BLaER1 treated with 17β-estradiol and CSF1 and Interleukin-3, amounts not matched to agents 10 nM and 100 nM (cell line): ENCODE measurements around the gene CCL27.
A peak's percentile ranks its signal among the peaks of the same experiment; 100 is the strongest.

Experiments
- H3K27ac ChIP-seq, 11 experiments: shearing (Covaris generic); formaldehyde crosslinking; 2 replicates each; pipeline ENCODE4 v1.8.1; 2022
- H3K27me3 ChIP-seq, 11 experiments: shearing (Covaris generic); formaldehyde crosslinking; 2 replicates each; pipeline ENCODE4 v1.8.1; 2022
- H3K36me3 ChIP-seq, 11 experiments: shearing (Covaris generic); formaldehyde crosslinking; 2 replicates each; pipeline ENCODE4 v1.8.1; 2022
- H3K4me1 ChIP-seq, 10 experiments: shearing (Covaris generic); formaldehyde crosslinking; 2 replicates each; pipeline ENCODE4 v1.8.1; 2022
- H3K4me2 ChIP-seq, 11 experiments: shearing (Covaris generic); formaldehyde crosslinking; 2 replicates each; pipeline ENCODE4 v1.8.1; 2022
- H3K4me3 ChIP-seq, 10 experiments: shearing (Covaris generic); formaldehyde crosslinking; 2 replicates each; pipeline ENCODE4 v1.8.1; 2022
- H3K9ac ChIP-seq, 11 experiments: shearing (Covaris generic); formaldehyde crosslinking; 2 replicates each; pipeline ENCODE4 v1.8.1; 2022
- H3K9me3 ChIP-seq, 11 experiments: shearing (Covaris generic); formaldehyde crosslinking; replicated peaks in 1 of 11; 2 replicates each; pipeline ENCODE4 v1.8.1; 2022
- H4K20me1 ChIP-seq, 11 experiments: shearing (Covaris generic); formaldehyde crosslinking; 2 replicates each; pipeline ENCODE4 v1.8.1; 2022
- Cebpa-rat ChIP-seq, 11 experiments: shearing (Covaris generic); IDR thresholded peaks; 2 replicates each; pipeline ENCODE4 v1.8.1; 2022

The CCL27 gene, protein sequence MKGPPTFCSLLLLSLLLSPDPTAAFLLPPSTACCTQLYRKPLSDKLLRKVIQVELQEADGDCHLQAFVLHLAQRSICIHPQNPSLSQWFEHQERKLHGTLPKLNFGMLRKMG

DNA sequence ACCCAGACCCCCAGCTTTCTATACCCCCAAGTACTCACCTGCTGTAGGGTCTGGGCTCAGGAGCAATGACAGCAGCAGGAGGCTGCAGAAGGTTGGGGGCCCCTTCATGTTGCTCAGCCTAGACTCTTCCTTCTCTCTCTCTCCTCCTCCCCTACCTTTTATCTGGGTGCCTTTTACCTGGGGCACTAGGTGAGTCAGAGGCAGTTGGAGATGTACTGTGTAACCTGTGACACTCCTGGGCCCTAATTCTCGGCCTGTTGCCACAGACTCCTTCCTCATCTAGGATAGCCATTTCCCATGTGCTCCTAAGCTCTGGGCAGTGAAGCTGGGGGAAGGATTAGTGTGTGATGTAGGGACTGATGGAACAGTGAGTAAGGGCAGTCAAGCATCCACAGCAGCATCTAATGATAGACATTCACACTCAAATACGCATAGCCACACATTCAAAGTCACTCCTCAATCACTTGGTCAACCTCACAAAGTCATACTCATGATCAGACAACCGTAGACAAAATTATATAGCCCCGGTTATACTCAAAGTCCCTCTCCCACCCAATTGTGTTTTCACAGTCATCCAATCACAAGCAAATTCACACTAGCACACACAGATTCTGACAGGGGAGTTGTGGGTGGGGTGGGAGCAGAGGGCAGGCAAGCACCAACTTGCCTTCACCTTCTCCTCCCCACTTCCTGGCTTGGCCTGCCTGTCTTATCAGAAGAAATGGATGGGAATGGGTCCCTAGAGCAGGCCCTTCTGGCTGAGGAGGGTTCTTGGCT lies at the start of gene CCL27:
TSS of gene CCL27 (minus strand) at position 132 of the 777 bp plus-strand sequence. CDS start at position 108, 24 bp downstream.
- Histone ChIP-seq H4K20me1 (0 out of 22 replicates have a peak, but pooled peaks cover 0 to 5% (median 0%) of the 10 kb centered on the region in 11 experiments), H3K27me3 (no peaks in the 10 kb centered on the region), H3K9me3 (no peaks in the 10 kb centered on the region), H3K4me3 (no peak within 1 kb of the TSS), H3K4me2 (no peak within 1 kb of the TSS), H3K4me1 (peaks cover 8 to 21% (median 15%) of the 10 kb centered on the region in 10 experiments), H3K9ac (no peak within 1 kb of the TSS), H3K27ac (no peak within 1 kb of the TSS), H3K36me3 (peaks cover 0 to 11% (median 0%) of the 10 kb centered on the region in 11 experiments; a peak in 4 of 22 replicates)
- TF ChIP-seq Cebpa-rat (IDR thresholded peaks at IDR 0.05), result no peak

DNA sequence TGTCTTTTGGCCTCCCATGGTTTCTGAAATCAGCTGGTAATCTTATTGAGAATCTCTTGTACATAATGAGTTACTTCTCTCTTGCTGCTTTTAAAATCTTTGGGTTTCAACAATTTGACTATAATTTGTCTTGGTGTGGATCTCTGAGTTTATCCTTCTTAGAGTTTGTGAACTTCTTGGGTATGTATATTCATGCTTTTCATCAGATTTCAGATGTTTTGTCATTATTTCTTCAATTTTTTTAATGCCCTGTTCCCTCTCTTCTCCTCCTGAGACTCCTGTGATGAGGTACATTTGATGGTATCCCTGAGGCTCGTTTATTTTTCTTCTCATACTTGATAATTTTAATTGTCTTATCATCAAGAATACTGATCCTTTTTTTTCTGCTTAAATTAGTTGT lies 49.7 kb upstream of the CCL27 start:
- H4K20me1 ChIP-seq, result no peaks in the 10 kb centered on the region
- H3K27ac ChIP-seq, result no peak overlapping the region
- H3K27me3 ChIP-seq, result no peaks in the 10 kb centered on the region
- no peaks in the 10 kb centered on the region for H3K36me3 ChIP-seq
- no peaks in the 10 kb centered on the region for H3K9me3 ChIP-seq
- TF ChIP-seq Cebpa-rat (IDR thresholded peaks at IDR 0.05), result no peak
- H3K4me1 ChIP-seq, result peaks cover 5 to 17% (median 11%) of the 10 kb centered on the region in 10 experiments; a peak in 18 of 20 replicates
- H3K4me2 ChIP-seq, result no peak overlapping the region
- no peak overlapping the region for H3K9ac ChIP-seq
- H3K4me3 ChIP-seq, result no peak overlapping the region

DNA sequence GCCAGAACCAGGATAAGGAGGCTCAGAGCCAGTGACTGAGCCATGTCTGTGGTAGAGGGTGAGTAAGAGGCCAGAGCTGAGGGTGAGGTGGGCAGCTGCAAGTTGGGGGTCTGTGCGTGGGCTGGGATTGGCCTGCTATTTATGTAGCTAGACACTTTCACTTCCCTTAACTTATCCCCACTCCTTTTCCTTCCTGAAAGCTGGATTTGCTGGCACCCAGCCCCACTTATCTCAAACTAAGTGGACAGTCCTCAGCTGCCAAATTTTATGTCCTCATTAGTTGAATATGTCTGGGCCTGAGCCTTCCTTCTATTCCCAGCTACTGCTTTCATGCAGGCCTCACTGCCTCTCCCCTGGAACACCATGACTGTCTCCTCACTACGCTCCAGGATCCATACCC lies 47.6 kb upstream of the CCL27 start, which contains the start of gene CCL21:
TSS of gene CCL21 (minus strand) at position 114 of the 400 bp plus-strand sequence. CDS start at position 44, 70 bp downstream.
- Histone ChIP-seq H3K36me3 (no peaks in the 10 kb centered on the region), H3K9me3 (no peaks in the 10 kb centered on the region), H3K27ac (no peak within 1 kb of the TSS), H3K4me1 (peaks cover 5 to 17% (median 11%) of the 10 kb centered on the region in 10 experiments; a peak in 18 of 20 replicates), H3K4me3 (no peak within 1 kb of the TSS), H3K27me3 (no peaks in the 10 kb centered on the region), H3K4me2 (peak within 1 kb of the TSS in 10 of 11 experiments; percentile 21 to 73 (median 60); a peak in 20 of 22 replicates), H4K20me1 (no peaks in the 10 kb centered on the region), H3K9ac (no peak within 1 kb of the TSS)
- no peak for TF ChIP-seq Cebpa-rat (IDR thresholded peaks at IDR 0.05)

DNA sequence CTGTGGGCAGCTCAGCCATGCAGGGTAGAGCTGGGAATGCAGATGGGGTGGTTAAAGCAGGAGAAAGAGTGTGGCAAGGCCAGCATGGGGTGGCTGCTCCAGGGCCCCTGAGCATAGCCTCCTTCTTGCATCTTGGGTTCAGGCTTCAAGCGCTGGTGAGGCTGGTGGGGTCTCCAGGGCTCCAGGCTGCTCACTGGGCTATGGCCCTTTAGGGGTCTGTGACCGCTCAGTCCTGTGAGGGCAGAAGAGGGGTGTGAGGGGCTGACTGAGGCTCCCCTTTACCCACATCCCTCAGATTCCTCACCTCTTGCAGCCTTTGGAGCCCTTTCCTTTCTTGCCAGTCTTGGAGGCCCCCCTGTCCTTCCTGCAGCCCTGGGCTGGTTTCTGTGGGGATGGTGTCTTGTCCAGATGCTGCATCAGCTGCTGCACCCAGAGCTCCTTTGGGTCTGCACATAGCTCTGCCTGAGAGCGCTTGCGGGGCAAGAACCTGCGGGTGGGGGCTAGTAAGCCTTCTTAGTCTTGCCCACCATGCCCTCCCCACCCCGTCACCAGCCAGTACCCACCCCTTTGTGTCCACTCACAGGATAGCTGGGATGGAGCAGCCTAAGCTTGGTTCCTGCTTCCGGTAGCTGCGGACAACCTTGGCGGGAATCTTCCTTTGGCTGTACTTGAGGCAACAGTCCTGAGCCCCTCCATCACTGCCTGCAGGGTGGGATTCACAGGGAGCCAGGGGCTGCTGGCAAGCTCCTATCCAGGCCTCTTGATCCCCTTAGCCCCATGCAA lies 46.9 kb upstream of the CCL27 start:
- Histone ChIP-seq H4K20me1 (no peaks in the 10 kb centered on the region), H3K36me3 (no peaks in the 10 kb centered on the region), H3K27me3 (no peaks in the 10 kb centered on the region), H3K4me3 (no peak overlapping the region), H3K9me3 (no peaks in the 10 kb centered on the region), H3K27ac (no peak overlapping the region), H3K4me1 (peaks cover 5 to 17% (median 11%) of the 10 kb centered on the region in 10 experiments; a peak in 18 of 20 replicates), H3K4me2 (peak overlapping the region in 10 of 11 experiments; percentile 21 to 73 (median 60); a peak in 19 of 22 replicates), H3K9ac (no peak overlapping the region)
- TF ChIP-seq Cebpa-rat (IDR thresholded peaks at IDR 0.05), result no peak

DNA sequence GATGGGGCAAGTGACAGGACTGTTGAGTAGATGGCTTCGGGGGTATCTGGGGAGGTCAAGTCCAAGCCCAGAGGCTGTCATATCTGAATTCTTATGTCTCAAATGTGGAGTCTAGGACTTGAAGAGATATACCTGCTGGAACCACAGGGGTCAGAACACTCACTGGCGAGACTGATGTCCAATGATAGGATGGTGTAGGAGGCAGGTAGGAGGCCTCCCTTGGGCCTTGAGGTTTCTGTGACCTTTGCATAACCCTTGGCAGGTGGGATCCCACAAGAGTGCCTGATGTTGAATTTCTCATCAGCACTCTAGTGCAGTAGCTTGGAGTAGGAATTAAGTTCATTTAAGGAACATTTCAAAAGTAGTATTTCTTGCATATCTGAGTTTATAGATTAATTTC lies 44.7 kb upstream of the CCL27 start:
- H3K4me3 ChIP-seq, result no peak overlapping the region
- TF ChIP-seq Cebpa-rat (IDR thresholded peaks at IDR 0.05), result no peak
- no peaks in the 10 kb centered on the region for H3K9me3 ChIP-seq
- no peaks in the 10 kb centered on the region for H3K36me3 ChIP-seq
- H3K4me1 ChIP-seq, result peaks cover 5 to 17% (median 11%) of the 10 kb centered on the region in 10 experiments; a peak in 18 of 20 replicates
- peaks cover 0 to 4% (median 0%) of the 10 kb centered on the region in 11 experiments; a peak in 5 of 22 replicates for H3K27me3 ChIP-seq
- H3K27ac ChIP-seq, result no peak overlapping the region
- H4K20me1 ChIP-seq, result no peaks in the 10 kb centered on the region
- no peak overlapping the region for H3K4me2 ChIP-seq
- no peak overlapping the region for H3K9ac ChIP-seq

DNA sequence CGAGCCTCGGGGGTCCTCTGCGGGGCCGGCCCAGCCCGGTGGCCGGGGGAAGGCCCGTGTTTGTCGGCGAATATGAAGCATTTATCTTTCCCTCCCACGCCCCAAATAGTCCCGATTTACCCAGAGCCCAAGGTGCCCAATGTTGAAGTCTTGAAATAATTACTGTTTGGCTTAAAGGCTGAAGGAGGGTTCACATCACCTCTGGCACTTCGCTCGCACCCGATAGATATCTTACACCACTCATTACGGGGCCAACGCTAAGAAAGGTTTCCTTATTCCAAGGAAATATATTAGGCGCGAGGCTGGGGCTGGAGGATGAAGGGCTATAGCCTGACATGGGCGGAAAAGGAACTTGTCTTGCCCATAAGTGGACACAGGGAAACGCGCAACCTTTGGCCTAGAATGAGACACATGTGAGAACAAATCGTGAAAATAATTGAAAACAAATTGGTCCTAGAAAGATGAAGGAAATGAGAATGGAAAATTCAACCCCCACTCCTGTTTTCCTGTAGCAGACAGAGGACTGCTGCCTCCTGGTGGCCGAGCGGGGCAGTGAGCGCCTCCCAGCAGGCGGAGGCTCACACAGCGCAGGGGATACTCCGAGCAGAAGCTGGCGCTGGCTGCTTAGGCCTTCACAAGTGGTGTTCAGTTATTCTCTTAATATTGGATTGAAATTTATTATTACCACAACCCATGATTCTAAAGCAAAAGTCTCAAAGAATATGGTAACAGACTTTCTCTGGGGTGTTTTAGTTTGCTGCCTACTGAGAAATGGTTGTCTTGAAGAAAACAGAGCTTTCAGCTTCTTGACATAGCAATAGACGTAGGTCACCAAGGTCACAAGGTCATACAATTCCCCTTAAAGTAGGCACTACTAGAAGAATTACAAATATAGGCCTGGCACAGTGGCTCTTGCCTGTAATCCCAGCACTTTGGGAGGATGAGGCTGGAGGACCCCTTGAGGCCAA lies 39.6 kb upstream of the CCL27 start:
- Histone ChIP-seq H3K36me3 (no peaks in the 10 kb centered on the region), H3K9ac (peak overlapping the region; percentile 44 to 74 (median 65); a peak in 20 of 22 replicates), H3K27me3 (peaks cover 21 to 40% (median 30%) of the 10 kb centered on the region in 11 experiments), H3K4me2 (peak overlapping the region; percentile 93 to 100 (median 96)), H3K27ac (peak overlapping the region in 2 of 11 experiments; percentile 1 to 29; a peak in 1 of 22 replicates), H4K20me1 (no peaks in the 10 kb centered on the region), H3K4me1 (peaks cover 0 to 11% (median 8%) of the 10 kb centered on the region in 10 experiments; a peak in 10 of 20 replicates), H3K4me3 (peak overlapping the region; percentile 60 to 78 (median 68)), H3K9me3 (no peaks in the 10 kb centered on the region)
- no peak for TF ChIP-seq Cebpa-rat (IDR thresholded peaks at IDR 0.05)

DNA sequence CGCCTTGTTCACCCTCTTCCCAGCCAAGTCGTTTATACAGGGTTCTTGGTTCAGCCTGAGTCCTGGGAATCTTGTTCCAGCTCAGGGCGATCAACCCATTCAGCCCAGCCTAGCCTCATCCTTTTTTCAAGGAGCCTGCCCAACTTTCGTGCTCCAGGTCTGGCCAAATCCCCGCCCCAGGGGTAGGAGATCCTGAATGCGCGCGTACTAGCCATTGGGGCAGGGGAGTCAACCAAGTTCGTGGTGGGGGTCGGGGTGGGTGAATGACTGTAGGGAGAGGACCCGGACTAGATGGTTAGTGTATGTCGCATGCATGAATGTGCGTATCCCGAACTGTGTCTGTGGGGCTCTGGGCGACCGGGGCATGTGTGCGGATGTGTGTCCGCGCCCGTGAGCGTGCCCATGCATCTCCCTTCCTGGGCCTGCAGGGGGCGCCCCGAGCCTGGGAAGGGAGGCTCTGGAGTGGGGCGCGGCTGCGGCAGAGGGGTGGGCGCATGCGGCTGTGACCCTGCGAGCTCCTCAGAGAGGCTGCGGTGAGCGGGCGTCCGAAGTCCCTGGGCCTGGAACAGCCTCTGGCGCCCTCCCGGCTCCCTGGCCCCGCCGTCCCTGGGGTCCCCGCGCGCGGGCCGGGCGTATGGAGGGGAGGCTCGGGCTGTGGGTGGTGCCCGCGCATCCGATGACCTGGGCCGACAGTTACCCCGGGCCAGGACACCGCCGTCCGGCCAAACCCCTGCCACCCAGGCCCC lies 38.7 kb upstream of the CCL27 start:
- peaks cover 0 to 11% (median 8%) of the 10 kb centered on the region in 10 experiments; a peak in 10 of 20 replicates for H3K4me1 ChIP-seq
- H3K27me3 ChIP-seq, result peaks cover 21 to 40% (median 30%) of the 10 kb centered on the region in 11 experiments
- H3K4me2 ChIP-seq, result peak overlapping the region; percentile 93 to 100 (median 96)
- H3K9me3 ChIP-seq, result no peaks in the 10 kb centered on the region
- TF ChIP-seq Cebpa-rat (IDR thresholded peaks at IDR 0.05), result no peak
- no peaks in the 10 kb centered on the region for H4K20me1 ChIP-seq
- H3K36me3 ChIP-seq, result no peaks in the 10 kb centered on the region
- peak overlapping the region; percentile 60 to 78 (median 68) for H3K4me3 ChIP-seq
- H3K27ac ChIP-seq, result peak overlapping the region in 2 of 11 experiments; percentile 1 to 29; a peak in 1 of 22 replicates
- peak overlapping the region; percentile 44 to 74 (median 65); a peak in 20 of 22 replicates for H3K9ac ChIP-seq
